SU-DHL-6 (cell line): ENCODE data around the gene ZNF81.

Experiments
- H2AFZ ChIP-seq: fragments of 200-600 bp; sonication (generic); 2 replicates; pipeline ENCODE4 v1.6.1; 2014; ENCODE audit warnings: low read depth, mild to moderate bottlenecking, moderate library complexity, mixed read lengths, antibody characterized with exemption, low read length; ENCODE audit not compliant: severe bottlenecking
- H3F3A ChIP-seq: fragments of 200-600 bp; shearing (Covaris generic); 2 replicates; pipeline ENCODE4 v1.6.0; 2016; ENCODE audit warnings: antibody characterized with exemption, mild to moderate bottlenecking; ENCODE audit not compliant: insufficient read depth
- H3K27ac ChIP-seq: fragments of 200-600 bp; sonication (generic); 2 replicates; pipeline ENCODE4 v1.5.1; 2016; ENCODE audit warnings: low read depth, mild to moderate bottlenecking, low read length, moderate library complexity, mixed read lengths
- H3K27me3 ChIP-seq: fragments of 200-600 bp; sonication (generic), shearing (Covaris generic); 2 replicates; pipeline ENCODE4 v1.6.0; 2014; ENCODE audit warnings: mild to moderate bottlenecking, low read length
- H3K36me3 ChIP-seq: fragments of 200-600 bp; sonication (generic); 2 replicates; pipeline ENCODE4 v1.6.1; 2014; ENCODE audit warnings: mild to moderate bottlenecking, low read length, mixed read lengths
- H3K4me2 ChIP-seq: fragments of 300-600, 200-600 bp; shearing (Covaris generic), sonication (generic); 2 replicates; pipeline ENCODE4 v1.6.0; 2014; ENCODE audit warnings: low read length, low read depth, mild to moderate bottlenecking; ENCODE audit not compliant: poor library complexity, severe bottlenecking
- H3K4me3 ChIP-seq: fragments of 200-600 bp; sonication (generic); 2 replicates; pipeline ENCODE4 v1.5.1; 2014; ENCODE audit warnings: antibody characterized with exemption, low read length, mild to moderate bottlenecking, mixed read lengths; ENCODE audit not compliant: insufficient read depth, poor library complexity, severe bottlenecking
- H3K79me2 ChIP-seq: fragments of 200-600 bp; sonication (generic); 2 replicates; pipeline ENCODE4 v1.6.1; 2014; ENCODE audit warnings: mild to moderate bottlenecking, low read length, moderate library complexity; ENCODE audit not compliant: insufficient read depth
- H3K9ac ChIP-seq: fragments of 200-600 bp; sonication (generic); 2 replicates; pipeline ENCODE4 v1.7.0; 2014; ENCODE audit warnings: mild to moderate bottlenecking, low read length
- H3K9me2 ChIP-seq: fragments of 200-600 bp; sonication (generic); replicated peaks from 2 replicates; pipeline ENCODE4 v1.6.1; 2014; ENCODE audit warnings: low read length; ENCODE audit not compliant: insufficient read depth
- H3K9me3 ChIP-seq: fragments of 200-600 bp; sonication (generic); 2 replicates; pipeline ENCODE4 v1.6.1; 2014; ENCODE audit warnings: low read length, mixed read lengths; ENCODE audit not compliant: insufficient read depth
- H4K20me1 ChIP-seq: fragments of 200-600 bp; sonication (generic); 2 replicates; pipeline ENCODE4 v1.6.1; 2014; ENCODE audit warnings: low read depth, mild to moderate bottlenecking, antibody characterized with exemption, low read length, moderate library complexity, mixed read lengths
- EZH2phosphoT487 ChIP-seq: fragments of 200-600 bp; sonication (generic), shearing (Covaris generic); conservative IDR thresholded peaks from 2 replicates; pipeline ENCODE4 v1.6.1; 2018; ENCODE audit warnings: mild to moderate bottlenecking, antibody characterized with exemption, low read length, moderate library complexity, mixed read lengths
- TF ChIP-seq, protein P1 (sequence below): fragments of 200-600 bp; sonication (generic); IDR thresholded peaks from one replicate; pipeline ENCODE4 v1.5.1; 2017; ENCODE audit warnings: antibody characterized with exemption, mild to moderate bottlenecking, low read length, moderate library complexity; ENCODE audit not compliant: insufficient read depth, poor library complexity, severe bottlenecking

Gene ZNF81

DNA sequence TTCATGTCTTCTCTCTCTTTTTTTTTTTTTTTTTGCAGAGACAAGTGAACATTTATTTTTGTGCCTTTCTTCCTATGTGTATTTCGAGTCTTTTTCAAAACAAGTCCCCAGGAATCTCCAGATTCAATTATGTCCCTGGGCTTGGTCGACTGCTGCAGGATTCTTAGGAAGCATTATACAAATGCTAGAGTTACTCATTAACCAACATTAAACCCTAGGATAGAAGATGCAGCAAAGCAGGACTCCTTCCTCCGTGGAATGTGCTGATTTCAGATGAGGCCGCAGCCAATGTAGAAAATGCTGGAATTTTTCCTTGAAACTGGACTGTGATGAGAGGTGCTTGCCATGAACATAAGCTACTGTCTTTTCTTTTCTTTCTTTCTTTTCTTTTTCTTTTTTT is 3.4 kb downstream of the ZNF81 start:
- no peaks in the 10 kb centered on the region for H3K9me3 ChIP-seq
- H2AFZ ChIP-seq = no peak overlapping the region
- no peak overlapping the region for H3K27ac ChIP-seq
- peaks cover 43% of the 10 kb centered on the region for H3K79me2 ChIP-seq
- no peaks in the 10 kb centered on the region for H3K36me3 ChIP-seq
- no peak overlapping the region for H3K4me2 ChIP-seq
- TF ChIP-seq, protein P1, sequence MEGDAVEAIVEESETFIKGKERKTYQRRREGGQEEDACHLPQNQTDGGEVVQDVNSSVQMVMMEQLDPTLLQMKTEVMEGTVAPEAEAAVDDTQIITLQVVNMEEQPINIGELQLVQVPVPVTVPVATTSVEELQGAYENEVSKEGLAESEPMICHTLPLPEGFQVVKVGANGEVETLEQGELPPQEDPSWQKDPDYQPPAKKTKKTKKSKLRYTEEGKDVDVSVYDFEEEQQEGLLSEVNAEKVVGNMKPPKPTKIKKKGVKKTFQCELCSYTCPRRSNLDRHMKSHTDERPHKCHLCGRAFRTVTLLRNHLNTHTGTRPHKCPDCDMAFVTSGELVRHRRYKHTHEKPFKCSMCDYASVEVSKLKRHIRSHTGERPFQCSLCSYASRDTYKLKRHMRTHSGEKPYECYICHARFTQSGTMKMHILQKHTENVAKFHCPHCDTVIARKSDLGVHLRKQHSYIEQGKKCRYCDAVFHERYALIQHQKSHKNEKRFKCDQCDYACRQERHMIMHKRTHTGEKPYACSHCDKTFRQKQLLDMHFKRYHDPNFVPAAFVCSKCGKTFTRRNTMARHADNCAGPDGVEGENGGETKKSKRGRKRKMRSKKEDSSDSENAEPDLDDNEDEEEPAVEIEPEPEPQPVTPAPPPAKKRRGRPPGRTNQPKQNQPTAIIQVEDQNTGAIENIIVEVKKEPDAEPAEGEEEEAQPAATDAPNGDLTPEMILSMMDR = no peak
- TF ChIP-seq EZH2phosphoT487 = no peak
- no peaks in the 10 kb centered on the region for H3K27me3 ChIP-seq
- H4K20me1 ChIP-seq = no peaks in the 10 kb centered on the region
- no peak overlapping the region for H3K9ac ChIP-seq
- H3F3A ChIP-seq = no peaks in the 10 kb centered on the region; the same call in 1 of the 2 replicates
- no peak overlapping the region for H3K4me3 ChIP-seq
- H3K9me2 ChIP-seq = no peaks in the 10 kb centered on the region

DNA sequence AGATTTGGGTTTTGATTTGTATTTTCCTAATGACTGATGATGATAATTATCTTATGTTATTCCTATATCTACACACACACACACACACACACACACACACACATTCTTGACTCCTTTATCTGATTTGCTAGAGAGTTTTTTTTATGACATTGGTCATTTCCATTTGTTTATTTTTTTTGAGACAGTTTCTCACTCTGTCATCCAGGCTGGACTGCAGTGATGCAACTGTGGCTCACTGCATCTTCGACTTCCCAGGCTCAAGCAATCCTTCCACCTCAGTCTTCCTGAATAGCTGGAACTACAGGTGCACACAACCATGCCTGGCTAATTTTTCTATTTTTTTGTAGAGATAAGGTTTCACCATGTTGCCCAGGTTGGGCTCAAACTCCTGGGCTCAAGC is 6.7 kb downstream of the ZNF81 start:
- no peak for TF ChIP-seq EZH2phosphoT487
- TF ChIP-seq, protein P1 = no peak
- no peaks in the 10 kb centered on the region for H4K20me1 ChIP-seq
- H3K79me2 ChIP-seq = peaks cover 27% of the 10 kb centered on the region
- H3K4me3 ChIP-seq = no peak overlapping the region
- no peaks in the 10 kb centered on the region for H3K27me3 ChIP-seq
- H3K9me3 ChIP-seq = no peaks in the 10 kb centered on the region
- no peak overlapping the region for H2AFZ ChIP-seq
- no peak overlapping the region for H3K9ac ChIP-seq
- H3K36me3 ChIP-seq = no peaks in the 10 kb centered on the region
- H3K9me2 ChIP-seq = no peaks in the 10 kb centered on the region
- H3F3A ChIP-seq = no peaks in the 10 kb centered on the region
- H3K4me2 ChIP-seq = no peak overlapping the region
- H3K27ac ChIP-seq = no peak overlapping the region

DNA sequence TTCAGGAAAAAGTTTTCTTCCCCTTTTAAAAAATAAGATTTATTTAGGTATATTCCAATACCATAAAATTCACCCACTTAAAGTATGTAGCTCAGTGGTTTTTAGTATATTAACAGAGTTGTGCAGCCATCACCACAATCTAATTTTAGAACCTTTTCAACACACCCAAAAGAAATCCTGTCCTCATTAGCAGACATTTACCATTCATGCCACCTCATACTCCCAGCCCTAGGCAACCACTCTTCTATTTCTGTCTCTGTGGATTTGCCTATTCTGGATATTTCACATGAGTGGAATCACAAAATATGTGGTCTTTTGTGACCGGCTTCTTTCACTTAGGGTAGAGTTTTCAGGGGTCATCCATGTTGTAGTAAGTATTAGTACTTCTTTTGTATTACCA is 7.4 kb downstream of the ZNF81 start:
- no peaks in the 10 kb centered on the region for H3K36me3 ChIP-seq
- no peak for TF ChIP-seq EZH2phosphoT487
- TF ChIP-seq, protein P1 = no peak
- no peaks in the 10 kb centered on the region for H4K20me1 ChIP-seq
- no peaks in the 10 kb centered on the region for H3K9me3 ChIP-seq
- no peaks in the 10 kb centered on the region for H3K27me3 ChIP-seq
- H3K4me2 ChIP-seq = no peak overlapping the region
- H3K9ac ChIP-seq = no peak overlapping the region
- peaks cover 20% of the 10 kb centered on the region; the same call in 1 of the 2 replicates for H3K79me2 ChIP-seq
- H3F3A ChIP-seq = no peaks in the 10 kb centered on the region
- H3K4me3 ChIP-seq = no peak overlapping the region
- H3K27ac ChIP-seq = no peak overlapping the region
- H3K9me2 ChIP-seq = no peaks in the 10 kb centered on the region
- H2AFZ ChIP-seq = no peak overlapping the region
